EL (cell line): ENCODE measurements around the gene LRRC36.

Experiments used
- DNase-seq: peaks from one replicate; pipeline ENCODE4 v3.0.0-alpha.2; 2016

Gene LRRC36, protein sequence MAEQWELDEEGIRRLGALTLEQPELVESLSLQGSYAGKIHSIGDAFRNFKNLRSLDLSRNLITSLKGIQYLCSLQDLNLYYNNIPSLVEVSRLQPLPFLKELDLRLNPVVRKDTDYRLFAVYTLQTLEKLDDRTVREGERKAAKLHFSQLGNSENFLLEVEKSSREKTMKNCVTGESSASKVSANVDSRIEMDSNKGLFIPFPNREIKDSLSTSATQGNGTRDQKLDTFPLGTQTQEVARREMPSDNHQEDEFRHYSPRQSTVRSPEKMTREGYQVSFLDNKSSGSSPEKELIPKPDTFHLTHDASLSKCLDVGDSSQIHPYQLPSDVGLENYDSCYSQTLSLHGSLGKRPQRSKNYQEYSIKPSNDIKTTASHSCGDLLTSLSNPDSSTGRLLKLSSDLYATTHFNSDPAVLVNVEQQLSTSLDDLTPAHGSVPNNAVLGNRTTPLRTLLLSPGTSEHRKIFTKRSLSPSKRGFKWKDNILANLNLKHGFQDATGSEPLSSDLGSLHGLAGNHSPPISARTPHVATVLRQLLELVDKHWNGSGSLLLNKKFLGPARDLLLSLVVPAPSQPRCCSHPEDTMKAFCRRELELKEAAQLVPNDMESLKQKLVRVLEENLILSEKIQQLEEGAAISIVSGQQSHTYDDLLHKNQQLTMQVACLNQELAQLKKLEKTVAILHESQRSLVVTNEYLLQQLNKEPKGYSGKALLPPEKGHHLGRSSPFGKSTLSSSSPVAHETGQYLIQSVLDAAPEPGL

DNA sequence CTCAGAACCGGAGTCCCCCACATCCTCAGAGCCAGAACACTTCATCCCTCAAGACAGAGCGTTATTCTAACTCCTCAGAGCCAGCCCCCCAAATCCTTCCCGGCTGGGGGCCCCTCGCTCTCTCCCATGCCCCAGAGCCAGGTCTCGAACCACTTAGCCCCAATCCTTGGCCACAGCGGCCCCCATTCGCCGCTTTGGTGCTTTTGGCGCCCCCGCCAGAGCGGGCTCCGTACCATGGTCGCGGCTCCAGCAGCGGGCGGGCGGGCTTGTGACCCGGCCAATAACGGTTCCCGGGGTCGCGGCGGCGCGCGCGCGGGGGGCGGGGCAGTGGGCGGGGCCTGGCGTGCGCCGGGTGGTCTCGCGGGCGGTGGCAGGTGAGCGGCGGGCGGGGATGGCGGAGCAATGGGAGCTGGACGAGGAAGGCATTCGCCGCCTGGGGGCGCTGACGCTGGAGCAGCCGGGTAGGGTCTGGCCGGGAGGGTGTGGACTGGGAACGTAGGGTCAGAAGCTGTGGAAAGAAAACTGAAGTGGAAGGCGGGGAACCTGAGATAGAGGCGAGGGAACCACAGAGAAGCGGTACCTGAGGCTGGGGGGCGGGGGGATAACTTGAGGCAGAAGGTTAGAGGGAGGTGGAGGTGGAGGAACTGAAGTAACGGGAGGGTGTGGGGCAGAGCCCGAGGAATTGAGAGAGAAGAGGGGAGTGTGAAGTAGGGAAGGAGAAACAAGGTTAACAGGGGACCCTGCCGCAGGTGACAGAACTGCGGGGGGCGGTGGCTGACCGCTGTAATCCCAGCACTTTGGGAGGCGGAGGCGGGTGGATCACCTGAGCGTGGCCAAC, at the start of gene LRRC36, which contains the start of gene KCTD19:
Gene LRRC36, plus strand, starts transcription at position 344 of the 838 bp plus-strand sequence. Its CDS starts 48 bp downstream, at position 392.
Gene KCTD19, minus strand, starts transcription at position 270 of the 838 bp plus-strand sequence. Its CDS starts 34 bp downstream, at position 236.
- DNase-seq: peak; percentile 67

DNA sequence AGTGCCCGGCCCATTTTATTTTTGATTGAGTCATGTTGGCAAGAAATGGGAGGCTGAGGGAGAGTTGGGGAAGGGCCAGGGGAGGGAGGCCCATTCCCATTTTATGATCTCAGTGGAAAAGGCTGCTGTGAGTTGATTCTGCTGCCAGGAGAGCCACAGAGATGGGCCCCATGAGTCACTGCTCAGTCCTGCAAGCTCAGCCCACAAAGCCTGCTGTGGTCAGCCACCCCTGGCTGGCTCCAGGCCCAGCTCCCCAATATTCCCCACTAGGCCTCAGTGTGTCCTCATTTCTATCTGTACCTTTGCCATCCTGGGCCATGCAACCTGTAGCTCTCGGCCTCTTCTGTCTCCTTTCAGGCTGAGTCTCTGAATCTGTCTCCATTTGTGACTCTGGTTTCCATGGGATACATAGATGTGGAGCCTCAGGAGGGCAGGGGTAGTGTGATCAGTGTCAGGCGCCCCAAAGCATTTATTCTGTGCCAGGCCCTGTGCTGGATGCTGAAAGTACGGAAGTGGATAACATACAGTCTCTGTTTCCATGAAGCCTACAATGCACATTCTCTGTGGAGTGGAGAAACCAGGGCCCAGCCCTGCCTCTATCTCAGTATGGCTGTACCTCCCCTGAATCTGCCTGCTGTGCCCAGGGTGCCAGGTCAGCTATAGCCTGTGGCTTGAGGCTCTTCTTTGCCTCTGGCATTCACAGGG, 49.2 kb upstream of the LRRC36 start:
- DNase-seq: peak; percentile 99

DNA sequence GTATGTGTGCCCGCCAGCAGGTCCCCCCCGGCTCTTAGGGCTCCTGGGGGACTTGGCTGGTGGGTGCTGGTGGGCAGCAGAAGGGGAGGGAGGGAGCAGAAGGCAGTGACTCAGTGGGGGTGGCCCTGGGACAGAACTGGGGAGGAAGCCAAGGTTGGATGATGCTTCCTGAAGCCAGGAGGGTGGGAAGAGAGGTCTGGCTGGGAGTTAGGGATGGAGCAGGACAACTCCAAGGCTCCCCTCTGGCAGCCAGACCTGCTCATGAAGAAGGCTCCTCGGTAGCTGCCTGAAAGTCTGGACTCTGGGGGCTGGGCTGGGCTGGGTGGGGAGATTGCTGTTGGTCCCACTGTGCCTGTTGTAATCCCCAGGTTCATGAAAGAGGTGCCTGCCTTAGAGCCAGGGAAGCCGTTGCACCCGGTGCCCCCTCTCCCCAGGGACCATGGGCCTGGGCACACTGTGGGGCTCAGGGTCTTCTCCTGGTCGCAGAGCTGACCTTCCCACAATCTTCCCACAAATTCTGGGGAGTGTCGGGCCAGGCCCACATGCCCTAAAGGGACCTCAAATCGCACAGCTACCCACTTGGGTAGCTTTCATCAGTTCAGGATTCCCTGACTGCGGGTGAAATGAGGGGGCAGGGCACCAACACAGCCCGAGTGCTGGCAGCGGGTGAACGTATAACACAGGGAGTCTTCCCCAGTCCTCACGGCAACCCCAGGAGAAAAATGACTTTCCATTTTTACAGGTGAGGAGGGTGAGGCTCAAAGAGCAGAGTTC, 48.4 kb upstream of the LRRC36 start:
- DNase-seq: peak; percentile 87

DNA sequence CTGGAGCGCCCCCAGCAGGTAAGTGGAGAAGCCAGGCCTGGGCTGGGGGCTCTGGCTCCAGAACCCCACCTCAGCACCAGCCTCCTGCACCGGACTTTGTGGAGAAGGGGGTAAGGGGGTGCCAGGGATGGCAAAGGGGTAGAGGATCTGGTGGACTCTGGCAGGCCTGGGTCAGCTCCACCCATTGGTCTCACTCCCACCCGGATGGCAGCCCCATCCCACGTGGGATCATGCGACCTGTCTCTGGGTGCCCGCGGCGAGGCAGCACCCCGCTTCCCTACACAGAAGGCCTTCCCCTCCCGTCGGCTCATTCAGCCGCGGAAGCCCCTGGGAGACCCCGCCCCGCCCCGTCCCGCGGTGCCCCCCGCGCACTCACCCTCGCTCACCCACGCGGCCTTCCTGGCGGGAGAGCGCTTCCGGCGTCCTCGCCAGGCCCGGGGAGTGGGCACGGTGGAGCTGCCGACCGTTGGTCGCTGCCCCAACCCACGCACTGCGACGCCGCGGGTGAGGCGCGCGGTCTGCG, 47.8 kb upstream of the LRRC36 start:
- peak; percentile 51 for DNase-seq

DNA sequence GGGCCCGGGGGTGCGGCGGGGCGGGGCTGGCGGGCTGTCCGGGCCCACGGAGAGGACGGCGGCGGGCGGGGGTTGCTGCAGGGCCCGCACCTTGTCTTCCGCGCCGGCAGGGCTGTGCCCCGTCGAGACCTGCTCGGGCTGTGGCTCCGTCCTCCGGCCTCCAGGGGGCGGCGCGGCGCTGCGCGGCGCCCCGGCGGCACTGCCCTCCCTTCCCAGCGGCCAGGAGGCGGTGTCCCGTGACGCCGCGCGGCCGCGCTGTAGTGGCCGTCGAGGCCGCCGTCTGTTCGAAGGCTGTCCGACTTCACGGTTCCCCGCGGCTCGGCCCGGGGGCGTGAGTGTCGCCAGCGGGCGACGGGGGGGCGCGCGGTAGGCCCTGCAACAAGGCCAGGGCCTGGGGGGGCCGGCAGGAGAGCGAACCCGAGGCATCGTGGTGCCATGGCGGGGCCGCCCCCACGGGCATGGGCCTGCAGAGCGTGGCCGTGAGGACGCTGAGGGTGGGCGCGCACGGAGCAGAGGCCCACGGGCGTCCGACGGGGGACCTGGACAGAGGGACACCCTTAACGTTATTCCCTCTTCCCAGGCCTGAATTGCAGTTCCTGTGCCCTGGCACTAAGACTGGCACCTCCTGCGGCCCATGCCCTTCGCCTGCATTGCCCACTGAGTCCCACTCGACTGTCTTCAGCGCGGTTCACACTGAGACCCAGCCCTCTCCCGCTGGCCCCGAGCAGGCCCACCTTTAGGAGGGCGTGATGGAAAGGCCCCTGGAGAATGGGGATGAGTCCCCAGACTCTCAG, 47.1 kb upstream of the LRRC36 start, which contains the start of gene PLEKHG4:
Gene PLEKHG4, plus strand, starts transcription at position 237 of the 794 bp plus-strand sequence. Its CDS starts 513 bp downstream, at position 750.
- peak; percentile 78 for DNase-seq

DNA sequence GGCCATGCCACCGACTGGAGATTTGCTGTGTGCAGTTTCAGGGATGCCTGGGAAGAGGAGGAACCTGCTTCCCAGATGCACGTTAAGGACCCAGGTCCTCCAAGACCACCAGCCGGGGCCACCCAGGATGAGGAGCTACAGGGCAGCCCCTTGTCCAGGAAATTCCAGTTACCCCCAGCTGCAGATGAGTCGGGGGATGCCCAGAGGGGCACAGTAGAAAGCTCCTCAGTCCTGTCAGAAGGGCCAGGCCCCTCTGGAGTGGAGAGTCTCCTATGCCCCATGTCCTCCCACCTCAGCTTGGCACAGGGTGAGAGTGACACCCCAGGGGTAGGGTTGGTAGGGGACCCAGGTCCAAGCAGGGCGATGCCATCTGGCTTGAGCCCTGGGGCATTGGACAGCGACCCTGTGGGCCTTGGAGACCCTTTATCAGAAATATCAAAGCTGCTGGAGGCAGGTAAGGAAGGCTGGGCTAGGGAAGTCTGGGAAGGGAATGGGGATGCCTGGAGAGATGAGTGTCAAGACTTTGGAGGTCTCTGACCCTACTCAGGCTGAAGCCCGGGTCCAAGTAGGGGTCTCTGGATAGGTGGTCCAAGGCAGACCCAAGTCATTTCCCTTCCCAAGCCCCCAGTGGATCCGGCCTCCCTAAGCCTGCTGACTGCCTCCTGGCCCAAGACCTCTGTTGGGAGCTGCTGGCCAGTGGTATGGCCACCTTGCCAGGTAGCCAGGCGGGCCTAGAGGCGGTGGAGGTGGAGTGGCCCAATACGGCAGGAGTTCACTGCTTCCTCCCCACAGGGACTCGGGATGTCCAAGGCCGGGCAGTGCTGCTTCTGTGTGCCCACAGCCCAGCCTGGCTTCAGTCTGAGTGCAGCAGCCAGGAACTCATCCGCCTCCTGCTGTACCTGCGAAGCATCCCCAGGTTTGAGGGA, 46.3 kb upstream of the LRRC36 start:
- no peak for DNase-seq

DNA sequence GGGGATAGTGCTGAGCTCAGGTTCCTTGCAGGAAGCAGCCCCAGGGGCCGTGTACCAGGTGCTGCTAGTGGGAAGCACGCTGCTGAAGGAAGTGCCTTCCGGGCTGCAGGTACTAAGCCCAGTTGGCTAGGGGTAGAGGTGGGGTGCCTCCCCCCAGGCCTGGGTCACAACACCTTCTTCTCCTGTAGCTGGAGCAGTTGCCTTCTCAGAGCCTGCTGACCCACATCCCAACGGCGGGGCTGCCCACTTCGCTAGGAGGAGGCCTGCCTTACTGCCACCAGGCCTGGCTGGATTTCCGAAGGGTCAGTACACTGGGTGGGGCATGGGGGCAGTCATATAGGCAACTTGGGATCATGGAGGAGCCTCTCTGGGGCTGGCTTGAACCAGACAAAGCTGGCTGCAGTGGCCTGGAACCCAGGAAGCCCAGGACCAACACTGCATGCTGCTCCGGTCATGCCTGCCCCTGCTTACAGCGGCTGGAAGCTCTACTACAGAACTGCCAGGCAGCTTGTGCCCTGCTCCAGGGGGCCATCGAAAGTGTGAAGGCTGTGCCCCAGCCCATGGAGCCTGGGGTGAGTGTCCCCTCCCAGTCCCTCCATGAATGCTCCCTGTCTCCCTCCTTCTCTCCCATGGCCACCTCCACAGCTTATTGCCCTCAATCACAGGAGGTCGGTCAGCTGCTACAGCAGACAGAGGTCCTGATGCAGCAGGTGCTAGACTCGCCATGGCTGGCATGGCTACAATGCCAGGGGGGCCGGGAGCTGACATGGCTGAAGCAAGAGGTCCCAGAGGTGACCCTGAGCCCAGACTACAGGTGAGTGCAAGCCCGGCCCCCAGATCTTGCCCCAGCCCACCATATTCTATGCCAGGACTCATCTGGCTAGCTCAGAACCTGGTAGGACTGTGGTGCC, 44.8 kb upstream of the LRRC36 start:
- no peak for DNase-seq

DNA sequence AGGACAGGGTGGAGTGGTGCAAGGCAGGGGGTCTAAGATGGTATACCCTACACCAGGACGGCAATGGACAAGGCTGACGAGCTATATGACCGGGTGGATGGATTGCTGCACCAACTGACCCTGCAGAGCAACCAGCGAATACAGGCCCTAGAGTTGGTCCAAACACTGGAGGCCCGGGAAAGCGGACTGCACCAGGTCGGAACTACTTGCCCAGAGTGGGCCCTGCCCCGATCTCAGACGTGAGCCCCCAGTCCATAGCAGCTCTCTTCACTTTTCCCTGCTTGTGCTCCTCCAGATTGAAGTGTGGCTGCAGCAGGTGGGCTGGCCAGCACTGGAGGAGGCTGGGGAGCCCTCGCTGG, 44.2 kb upstream of the LRRC36 start:
- DNase-seq: no peak

DNA sequence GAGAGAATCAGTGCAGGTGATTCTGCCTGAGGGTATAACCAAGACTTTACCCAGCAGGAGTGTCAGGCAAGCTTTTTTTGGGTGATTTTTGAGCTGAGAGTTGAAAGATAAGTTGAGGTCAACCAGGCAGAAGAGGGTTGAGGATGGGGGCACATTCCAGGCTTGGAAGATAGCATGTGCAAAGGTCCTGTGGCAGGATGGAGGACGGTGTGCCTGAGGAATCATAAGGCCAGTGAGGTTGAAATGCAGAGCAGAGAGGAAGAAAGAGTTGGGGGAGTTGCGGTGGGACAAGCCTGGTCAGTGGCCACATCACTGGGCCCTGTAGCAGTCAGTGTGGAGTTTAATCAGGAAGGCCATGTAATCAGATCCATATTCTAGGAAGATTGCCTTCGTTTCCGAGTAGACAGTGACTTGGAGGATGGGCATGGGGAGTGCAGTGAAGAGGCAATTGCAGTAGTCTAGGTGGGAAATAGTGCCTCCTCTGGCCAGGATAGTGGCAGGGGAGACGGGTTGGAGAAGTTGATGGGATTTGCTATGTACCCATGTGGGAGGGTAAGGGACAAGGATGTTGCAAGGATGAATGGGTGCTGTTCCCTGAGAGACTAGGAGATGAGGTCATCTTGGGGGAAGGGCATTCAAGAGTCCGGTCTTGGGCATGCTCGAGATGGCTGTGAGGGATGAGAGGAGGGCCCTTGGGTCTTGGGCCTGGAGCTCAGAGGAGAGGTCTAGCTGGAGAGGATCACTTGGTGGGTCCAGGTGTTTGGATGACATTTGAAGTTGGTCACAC, 43.4 kb upstream of the LRRC36 start:
- peak; percentile 70 for DNase-seq

DNA sequence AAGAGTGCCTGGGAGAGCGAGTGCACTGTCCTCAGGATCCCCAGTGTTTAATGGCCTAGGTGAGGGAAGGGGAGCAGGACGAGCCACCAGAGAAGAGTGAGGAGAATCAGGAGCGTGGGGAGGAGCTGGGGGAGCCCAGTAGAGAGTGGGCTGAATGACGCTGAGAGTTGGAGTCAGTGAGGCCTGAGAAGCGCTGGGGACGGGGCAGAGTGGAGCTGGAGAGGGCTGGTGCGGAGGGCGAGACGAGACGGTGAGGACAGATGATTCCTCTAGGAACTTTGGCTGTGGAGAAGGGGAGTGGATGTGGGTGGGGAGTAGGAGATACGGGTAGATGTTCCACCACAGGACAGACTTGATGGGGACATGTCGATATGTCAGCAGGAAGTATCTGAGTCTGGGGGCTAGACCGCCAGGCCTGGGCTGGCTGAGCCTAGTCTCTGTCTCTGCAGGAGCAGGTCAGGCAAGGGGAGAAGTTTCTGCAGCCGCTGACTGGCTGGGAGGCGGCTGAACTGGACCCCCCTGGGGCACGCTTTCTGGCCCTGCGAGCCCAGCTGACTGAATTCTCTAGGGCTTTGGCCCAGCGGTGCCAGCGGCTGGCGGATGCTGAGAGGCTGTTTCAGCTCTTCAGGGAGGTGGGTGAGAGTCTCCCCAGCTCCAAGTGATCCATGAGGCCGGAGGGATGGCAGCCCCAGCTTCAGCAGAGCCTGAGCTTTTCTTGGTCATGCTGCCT, 42.6 kb upstream of the LRRC36 start:
- DNase-seq: no peak

DNA sequence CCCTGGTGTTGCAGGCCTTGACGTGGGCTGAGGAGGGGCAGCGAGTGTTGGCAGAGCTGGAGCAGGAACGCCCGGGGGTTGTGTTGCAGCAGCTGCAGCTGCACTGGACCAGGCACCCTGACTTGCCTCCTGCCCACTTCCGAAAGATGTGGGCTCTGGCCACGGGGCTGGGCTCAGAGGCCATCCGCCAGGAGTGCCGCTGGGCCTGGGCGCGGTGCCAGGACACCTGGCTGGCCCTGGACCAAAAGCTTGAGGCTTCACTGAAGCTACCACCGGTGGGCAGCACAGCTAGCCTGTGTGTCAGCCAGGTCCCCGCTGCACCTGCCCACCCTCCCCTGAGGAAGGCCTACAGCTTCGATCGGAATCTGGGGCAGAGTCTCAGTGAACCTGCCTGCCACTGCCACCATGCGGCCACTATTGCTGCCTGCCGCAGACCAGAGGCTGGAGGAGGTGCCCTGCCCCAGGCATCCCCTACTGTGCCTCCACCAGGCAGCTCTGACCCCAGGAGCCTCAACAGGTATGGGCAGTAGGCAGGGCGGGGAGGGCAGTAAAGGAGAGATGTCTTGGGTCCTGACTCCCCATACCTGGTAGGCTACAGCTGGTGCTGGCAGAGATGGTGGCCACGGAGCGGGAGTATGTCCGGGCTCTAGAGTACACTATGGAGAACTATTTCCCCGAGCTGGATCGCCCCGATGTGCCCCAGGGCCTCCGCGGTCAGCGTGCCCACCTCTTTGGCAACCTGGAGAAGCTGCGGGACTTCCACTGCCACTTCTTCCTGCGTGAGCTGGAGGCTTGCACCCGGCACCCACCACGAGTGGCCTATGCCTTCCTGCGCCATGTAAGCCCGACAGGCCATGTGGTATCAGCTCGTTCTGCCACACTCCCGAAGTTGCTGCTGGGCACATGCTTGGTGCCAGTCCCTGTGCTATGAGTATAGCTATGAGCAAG, 41.6 kb upstream of the LRRC36 start:
- DNase-seq: no peak

DNA sequence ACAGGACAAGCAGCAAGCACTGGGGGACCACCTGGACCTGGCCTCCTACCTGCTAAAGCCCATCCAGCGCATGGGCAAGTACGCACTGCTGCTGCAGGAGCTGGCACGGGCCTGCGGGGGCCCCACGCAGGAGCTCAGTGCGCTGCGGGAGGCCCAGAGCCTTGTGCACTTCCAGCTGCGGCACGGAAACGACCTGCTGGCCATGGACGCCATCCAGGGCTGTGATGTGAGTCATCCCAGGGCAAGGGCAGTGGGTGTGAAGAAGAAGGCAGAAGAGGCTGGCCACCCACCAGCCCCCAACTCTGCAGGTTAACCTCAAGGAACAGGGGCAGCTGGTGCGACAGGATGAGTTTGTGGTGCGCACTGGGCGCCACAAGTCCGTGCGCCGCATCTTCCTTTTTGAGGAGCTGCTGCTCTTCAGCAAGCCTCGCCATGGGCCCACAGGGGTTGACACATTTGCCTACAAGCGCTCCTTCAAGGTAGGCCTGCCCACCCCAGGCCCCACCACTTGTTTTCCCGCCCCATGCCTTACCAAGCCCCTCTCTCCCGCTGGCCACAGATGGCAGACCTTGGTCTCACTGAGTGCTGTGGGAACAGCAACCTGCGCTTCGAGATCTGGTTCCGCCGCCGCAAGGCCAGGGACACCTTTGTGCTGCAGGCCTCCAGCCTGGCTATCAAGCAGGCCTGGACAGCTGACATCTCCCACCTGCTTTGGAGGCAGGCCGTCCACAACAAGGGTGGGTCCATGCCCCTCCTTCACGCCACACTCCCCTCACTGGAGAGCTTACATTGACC, 40.0 kb upstream of the LRRC36 start:
- no peak for DNase-seq

DNA sequence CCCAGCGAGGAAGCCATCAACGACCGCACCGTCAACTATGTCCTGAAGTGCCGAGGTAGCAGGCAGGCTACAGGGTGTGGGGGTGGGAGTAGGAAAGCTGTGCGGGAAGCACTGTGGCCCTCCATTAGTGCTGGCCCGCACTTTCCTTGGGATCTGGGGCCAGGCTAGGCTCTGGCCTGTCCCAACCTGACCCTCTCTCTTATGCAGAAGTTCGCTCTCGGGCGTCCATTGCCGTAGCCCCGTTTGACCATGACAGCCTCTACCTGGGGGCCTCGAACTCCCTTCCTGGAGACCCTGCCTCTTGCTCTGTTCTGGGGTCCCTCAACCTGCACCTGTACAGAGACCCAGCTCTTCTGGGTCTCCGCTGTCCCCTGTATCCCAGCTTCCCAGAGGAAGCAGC, 38.7 kb upstream of the LRRC36 start:
- no peak for DNase-seq

DNA sequence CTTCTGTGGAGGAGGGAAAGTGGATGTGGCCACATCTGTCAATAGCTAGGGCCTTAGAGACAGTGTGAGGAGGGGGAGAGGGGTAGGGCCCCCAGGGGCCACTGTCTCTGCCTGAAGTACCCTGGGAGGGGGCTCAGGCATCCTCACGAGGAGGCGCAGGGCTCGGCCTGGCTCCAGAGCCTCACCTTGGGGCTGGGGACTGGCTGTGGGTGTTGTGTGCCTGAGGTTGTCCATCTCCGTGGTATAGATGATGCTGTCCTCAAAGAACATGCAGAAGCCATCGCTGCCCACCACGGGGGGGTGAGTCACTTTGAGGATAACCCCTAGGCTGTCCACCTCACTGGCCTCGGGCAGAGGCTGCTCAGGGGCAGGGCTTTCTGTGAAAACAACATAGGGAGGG, 35.2 kb upstream of the LRRC36 start:
- DNase-seq: no peak
